Head of caudate nucleus (tissue), 42 donors: Measurements from ENCODE around the gene ARID1B.

Experiments
- DNase-seq, 42 donors: peaks; one replicate each; pipeline versions ENCODE4 v3.0.0 to v3.0.0-alpha.2; 2020 to 2021; ENCODE audit warnings: mixed read lengths in 7 of 42
- intact Hi-C: fragments of 100-400 bp; cut with DNase I; formaldehyde crosslinking; loops from one replicate; pipeline ENCODE4 v1.15.0; 2022

The ARID1B gene

DNA sequence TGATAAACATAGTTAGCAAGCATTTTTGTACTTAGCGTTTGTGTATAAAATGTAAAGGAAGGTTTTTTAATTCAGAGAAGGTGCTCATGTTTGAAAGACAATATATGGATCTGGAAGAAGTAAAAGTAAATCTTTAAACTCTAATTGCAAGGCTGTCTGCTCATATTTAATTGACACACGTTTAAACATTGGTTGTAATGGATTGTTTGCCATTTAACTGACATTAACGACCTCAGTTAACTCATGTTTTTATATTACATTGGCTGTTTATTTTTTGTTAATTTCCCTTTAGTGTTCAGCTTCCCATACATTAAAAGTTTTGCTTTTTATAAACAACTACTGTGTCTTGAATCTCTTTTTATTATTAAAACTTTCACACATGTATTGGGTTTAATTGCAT, 208.1 kb downstream of the ARID1B start:
- intact Hi-C loops, result no loop called here
- DNase-seq, result no peak

DNA sequence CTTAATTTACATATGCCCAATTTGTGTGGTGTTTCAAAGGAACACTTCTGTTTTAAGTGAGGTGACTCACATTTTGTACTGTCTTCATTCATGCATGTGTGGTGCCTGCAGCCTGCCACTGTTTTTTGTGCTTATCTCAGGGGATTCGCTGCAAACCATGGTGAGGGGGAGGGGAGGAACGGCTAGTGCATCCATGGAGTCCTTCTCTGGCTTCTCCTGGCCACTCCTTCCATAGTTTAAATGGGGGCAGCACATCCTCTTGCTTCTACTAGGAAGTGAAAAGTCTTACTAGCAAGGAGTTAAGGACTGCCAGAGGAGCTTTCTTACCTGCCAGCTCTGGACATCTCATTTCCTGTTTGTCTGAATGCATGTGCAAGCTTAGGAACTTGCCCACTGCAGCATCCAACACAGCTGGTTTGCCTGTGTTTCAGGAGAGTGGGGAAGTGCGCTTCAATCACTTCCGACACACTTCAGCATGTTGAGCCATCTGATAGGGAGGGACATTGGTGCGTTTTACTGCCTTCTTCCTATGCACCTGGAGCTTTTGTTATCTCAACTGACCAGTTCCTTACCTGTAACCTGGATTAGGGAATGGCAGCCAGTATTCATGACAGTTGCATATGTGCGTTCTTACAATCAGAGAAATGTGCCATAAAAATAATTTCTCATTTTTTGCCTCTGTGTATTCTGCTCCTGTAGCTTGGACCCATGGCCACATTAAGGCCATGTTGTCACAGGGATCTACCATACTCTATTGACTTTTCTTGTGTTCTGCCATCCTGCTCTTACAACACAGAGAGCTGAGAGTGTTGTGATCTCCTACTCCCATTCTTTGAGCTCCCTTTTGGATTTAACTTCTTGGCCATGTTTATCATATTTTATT, 211.3 kb downstream of the ARID1B start:
- intact Hi-C loops, result no loop called here
- DNase-seq, result no peak

DNA sequence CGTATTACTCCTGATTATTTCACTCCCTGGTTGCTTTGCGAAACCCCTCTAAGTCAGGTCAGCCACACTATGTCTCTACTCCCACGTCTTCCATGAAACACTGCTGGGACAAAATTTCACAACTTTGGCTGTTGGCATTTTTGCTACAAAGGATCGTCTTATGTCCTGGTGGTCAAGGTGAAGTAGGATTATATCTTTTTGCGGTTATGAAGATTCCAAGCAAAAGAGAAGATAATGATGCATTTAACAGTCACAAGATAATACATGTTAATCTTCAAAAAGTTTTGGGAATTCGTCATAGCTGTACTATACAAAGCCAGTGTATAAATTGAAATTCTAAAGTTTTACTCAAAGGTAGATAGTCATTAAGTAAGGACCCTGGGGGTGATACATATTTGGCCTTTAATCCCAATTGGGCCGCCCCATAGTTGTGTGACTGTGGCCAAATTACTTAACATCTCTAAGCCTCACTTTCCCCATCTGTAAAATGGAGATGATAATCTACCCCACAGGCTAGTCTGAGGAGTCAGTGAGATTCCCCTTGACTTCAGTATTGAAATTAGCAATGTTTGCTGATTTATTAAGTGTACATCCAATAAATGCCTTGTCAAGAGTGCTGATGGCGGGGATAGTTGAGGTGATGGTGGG, 212.1 kb downstream of the ARID1B start:
- intact Hi-C loops, result no loop called here
- DNase-seq, result no peak

DNA sequence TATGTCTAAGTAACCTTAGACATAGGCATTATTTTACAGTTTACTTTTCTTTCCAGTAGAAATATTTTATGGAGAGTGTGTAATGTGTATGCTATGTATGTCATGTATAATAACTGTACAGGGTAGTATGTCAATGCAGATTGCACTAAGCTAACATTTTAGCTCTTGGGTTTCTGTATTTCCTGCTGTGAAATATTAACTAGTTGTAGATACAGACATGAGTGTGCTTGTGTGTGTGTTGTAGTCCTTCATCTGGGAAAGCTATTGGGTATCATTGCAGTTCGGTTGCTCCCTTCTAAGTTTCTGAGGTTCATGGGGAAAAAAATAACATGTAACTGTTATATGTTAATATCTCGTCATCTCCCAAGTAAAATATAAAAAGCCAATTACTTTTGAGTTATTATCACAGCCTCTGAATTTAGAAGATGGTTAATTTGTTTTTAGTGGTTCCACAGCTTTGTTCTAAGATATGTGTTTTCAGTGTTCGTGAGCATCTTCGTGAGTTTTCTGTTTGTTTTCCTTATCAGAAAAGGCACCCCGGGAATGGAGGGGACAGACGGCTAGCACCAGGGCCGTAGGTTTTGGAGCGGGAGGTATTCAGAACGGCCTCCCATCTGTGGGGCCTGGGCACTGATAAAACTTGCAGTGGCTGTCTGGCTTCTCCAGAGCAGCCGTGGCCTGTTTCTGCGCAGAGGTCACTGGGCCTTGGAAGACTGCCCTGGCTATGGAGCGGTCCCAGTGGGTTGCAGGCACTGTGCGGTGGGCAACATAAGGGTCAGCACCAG, 215.0 kb downstream of the ARID1B start:
- intact Hi-C loops, result no loop called here
- peak in 3 of 42 donors; percentile 15 to 20 (median 16) for DNase-seq

DNA sequence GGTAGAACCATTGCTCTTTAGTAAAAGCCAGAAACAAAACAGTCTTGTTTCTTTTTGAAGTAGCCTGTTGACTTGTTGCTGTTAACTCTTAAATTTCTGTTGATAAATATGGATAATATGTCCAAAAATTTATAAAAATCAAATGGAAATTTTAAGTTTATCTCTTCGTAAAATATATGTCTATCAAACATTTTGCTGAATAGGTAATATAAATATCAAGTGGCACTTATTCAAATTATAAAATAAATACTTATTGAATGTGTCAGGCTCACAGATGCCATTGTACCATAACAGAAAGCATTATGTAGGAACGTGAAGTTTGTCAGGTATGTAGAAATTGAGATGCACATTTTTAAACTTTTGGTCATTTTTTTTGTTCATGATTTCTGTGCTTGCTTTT, 216.5 kb downstream of the ARID1B start:
- intact Hi-C loops, result no loop called here
- no peak for DNase-seq

DNA sequence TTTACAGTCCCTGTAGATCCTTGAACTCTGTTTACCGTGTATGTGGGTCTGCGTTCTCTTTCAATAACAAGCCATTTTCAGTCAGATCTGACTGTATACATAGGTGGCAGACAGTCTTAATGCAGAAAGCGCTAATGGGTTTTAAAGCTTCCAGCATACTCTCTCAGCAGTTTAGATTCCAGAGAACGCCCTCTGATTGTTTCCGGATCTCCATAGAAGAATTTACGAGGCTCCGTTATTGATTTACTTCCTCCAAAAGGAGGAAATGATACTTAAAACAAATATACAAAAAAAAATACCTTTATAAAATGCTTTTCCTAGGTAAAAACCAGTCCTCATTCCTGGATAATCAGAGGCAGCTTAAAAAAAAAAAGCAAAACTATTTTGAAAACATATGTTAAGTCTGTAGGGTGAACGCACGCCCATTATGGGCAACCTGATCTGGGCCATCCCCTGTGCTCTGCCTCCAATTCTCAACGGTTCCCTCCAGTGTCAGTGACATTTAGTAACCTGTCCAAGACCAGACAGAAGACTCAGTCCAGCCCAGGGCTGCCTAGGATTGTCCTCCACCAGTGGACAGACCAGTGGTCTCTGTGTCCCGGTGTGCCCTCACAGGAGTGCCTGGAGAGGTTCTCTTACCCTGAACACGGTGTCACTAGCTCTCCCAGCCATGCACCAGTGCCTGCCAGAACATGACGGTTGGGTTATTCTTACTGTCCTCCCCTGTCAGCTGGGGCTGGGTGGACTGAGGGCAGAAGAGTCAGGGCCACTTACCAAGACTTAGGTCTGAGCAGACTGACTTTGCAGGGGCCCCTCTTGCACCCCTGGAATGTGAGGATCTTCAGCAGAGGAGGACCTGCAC, 217.3 kb downstream of the ARID1B start:
- intact Hi-C loops, result no loop called here
- no peak for DNase-seq

DNA sequence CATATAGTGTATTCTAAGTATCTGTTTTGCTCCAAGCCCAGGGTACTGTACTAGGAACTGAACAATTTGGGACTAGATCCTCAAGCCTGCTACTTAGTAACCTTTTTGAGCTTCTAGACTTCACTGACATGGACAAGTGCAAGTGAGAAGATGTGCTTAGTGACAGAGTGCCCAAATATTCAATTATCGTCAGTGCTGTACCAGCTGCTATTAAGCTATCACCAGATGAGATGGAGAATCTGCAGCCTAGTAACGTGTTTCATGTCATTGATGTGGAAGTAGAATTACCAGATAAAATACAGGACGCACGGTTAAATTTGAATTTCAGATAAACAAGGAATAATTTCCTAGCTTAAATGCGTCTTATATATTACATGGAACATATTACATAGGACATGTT, 218.3 kb downstream of the ARID1B start:
- no peak for DNase-seq
- intact Hi-C loops, result no loop called here

DNA sequence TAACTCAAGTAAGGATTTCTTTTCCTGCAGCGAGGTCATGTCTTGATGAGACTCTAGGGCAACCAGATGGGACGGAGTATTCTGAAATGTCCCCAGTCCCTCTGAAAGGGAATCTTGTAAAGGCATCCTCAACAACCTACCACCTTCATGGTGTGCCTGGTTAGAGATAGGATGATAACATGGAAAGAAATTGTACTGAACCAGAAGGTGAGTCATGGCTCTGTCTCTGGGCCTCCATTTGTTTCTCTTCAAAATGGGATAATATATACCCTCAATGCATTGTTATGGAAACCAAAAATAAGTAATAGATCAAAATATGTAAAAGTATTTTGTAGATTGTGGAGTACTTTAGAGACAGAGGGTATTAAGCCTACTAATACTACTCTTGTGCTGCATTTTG, 219.1 kb downstream of the ARID1B start:
- intact Hi-C loops, result no loop called here
- DNase-seq, result no peak

DNA sequence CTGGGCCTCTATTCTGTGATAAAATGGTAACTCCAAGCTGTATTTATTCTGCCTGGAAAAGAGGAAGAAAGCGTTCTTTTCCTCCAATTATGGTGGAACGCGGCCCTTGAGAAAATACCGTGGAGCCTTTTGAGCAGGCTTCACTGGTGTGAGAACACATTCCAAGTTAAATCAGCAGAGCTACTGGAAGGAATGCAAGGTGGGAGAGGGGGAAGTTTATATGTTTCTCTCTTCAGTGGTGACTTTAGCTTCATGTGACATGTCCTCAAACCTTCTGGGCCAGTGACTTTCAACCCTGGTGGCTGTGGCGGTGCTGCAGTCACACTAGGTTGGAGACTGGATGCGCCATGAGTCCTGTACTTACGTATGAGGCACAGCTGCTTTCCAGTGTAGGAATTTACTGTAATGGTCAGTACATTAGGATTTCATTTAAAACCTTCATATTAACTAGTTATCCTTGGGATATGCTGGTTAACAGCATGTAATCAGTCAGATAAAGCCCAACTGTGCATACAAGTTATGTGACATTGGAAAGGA, 221.7 kb downstream of the ARID1B start:
- intact Hi-C loops, result no loop called here
- DNase-seq, result no peak

DNA sequence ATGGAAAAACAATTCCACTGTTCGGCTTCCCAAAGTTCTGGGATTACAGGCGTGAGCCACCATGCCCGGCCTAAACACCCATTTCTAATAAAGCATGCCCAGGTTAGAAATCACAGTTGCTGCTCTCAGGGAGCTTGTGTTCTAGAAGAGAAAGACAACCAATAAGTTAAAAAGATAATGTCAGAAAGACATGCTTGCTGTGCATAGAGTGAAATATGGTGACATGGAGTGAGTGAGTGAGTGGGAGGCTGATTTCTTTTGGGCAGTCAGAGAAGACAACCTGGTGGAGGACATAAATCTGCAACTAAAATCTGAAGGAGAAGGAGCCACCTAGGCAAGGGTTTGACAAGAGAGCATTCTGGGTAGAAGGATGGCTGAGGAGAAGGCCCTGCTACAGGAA, 222.6 kb downstream of the ARID1B start:
- no peak for DNase-seq
- intact Hi-C loops, result no loop called here

DNA sequence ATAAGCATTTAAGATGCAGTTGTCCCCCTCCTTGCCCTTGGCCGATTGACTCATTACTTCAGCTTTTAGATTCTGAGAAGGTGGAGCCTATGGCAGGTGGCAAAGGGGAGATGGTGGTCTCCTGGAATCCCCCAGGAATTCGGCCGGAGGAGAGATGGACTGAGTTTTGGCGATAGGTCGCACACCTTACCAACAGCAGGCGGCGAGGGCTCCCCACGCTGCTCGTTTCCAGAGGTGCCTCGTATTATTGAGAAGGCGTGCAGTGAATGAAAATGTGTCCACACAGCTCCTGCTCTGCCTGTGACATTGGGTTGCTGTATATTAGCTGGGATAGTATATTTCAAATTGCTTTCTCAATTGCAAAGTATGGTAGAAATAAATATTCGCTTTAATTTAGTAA, 224.5 kb downstream of the ARID1B start:
- DNase-seq, result no peak
- intact Hi-C loops, result no loop called here

DNA sequence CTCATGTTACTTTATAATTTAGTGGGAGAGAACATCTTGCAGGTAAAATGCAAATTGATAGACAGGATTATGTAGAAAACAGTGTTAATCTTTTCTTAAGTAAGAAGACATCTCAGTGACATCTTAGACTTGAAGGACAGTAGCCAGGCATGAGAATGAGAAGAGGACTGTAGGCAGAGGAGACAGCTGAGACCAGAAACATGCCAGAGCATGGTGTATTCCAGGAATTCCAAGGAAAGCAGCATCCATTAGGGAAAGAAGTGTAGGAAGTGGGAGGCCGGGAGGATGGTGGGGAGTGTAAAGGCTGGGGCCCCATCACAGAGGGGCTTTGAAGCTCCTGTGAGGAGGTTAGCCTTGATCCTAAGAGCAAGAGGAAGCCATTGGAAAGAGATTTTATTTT, 225.6 kb downstream of the ARID1B start:
- DNase-seq, result no peak
- intact Hi-C loops, result no loop called here

DNA sequence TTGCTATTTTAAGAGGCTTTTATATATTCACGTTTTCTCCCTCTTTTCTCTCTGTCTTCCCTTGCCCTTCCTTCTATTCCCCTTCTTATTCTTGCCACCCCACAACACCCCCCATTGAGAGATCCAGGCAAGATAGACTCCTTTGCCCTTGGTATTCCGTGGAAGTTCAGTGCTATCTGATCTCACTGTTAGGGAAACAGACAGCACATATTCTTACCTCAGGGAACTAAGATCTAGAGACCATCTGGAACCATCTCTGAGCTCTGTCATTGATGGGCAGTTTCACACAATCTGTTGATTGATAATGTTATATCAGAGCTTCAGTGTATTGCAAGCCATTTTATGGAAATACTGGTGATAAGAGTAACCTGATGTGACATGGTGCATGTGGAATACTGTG, 228.8 kb downstream of the ARID1B start:
- DNase-seq, result no peak
- intact Hi-C loops, result no loop called here

DNA sequence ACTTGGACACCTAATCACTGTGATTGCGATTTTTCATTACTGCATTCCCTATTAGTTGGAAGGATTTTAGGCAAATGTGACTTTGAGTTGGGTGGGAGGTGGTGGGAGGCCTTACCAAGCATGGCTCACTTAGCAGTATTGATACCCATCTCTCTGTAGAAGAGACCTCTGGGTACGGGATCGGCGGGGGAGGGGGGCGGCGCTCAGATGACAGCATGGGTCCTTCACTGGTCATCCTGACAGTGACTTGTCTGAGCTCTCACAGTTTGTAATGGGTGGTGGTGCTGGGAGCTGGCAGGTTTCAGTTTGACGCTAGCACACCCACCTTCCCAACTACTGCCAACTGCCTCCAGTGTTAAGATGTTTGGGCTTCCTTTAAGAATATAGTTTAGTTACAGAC, 231.4 kb downstream of the ARID1B start:
- intact Hi-C loops, result no loop called here
- no peak for DNase-seq

DNA sequence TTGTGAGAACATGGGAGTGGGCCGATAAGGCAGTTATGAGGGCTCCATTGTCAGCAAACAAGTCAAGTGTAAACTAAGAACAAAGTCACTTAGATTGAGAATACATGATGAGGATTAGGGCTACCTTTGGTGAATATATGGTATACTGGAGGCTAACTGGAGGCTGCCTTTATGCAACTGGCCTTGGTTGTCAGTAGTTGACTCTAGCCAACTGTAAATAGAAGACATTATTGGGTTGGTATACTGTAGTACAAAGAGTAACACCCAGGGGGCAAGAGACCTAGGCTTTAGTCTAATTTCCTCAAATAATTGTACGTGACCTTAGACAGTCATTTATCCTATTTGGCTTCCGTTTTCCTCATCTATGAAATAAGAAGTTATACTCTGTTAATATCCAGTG, 235.2 kb downstream of the ARID1B start:
- DNase-seq, result no peak
- intact Hi-C loops, result loop anchor here (10.0 kb wide), 1 partner anchor 48 kb away; no protein-coding TSS in a partner anchor

DNA sequence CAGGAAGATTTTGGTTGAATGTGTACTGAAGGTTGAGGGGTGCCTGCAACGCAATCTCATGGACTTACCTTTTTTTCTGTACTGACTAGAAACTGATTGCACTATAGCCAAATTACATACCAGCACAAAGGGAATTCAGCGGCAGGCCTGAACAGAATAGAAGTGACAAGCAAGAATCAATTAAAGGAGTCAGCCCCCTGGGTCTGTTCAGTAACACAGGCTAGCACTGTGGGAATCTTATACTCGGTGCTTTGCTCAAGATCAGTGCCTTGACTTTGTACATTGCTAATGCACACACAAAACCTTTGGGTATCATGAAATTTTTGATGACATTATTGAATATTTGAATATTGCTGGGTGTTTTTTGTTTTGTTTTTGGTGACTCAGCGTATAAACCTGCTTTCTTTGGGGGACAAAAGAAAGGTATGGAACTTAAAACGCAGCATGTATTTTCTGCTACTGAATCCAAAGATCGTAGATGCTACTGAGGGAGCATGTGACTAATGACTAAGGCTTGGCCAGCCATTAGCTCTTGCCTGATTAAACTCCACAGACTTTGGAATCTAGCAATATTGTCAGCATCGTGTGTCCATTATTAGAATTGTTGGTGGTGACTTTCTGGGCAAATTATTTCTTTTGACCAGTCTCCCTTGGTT, 236.6 kb downstream of the ARID1B start:
- no peak for DNase-seq
- intact Hi-C loops, result loop anchor here (10.0 kb wide), 1 partner anchor 49 kb away; no protein-coding TSS in a partner anchor

DNA sequence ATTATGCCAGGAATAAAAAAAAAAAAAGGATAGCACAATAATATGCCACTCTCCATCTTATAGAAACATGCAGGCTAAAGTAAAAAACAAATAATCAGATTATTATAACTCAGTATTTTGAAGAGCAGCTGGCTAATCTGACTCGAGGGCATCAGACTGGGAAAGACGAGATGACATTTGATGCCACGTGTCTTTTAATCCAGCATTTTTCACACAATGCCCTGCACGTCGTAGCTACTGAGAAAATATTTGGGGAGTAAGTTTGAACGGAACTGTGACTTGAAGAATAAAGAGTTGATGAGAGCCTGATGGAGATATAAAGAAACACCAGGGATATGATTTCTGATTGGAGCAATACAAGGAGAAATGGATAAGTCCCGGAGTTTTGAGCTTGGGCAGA, 237.7 kb downstream of the ARID1B start:
- no peak for DNase-seq
- intact Hi-C loops, result loop anchor here (10.0 kb wide), 1 partner anchor 50 kb away; no protein-coding TSS in a partner anchor

DNA sequence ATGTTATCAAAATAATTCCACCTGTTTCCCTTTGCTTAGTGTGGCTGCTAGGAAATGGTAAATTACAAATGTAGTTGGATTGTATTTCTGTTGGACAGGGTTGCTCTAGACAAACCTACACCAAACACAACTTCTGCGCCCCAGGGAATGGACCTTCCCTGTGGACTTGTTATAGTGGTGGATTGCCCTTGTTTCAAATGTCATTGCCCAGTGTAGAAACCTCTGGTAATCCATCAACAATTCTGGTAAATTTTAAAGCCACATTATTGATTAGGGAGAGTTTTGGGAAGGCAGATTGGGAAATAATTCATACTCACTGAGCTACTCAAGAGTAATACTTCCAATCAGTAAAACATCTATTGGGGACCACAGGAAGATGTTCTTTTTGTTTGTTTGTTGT, 239.8 kb downstream of the ARID1B start:
- DNase-seq, result no peak

More for the DNA sequence above, 239.8 kb downstream of the ARID1B start:
- intact Hi-C loops, result loop anchor here (10.0 kb wide), 1 partner anchor 52 kb away; no protein-coding TSS in a partner anchor
